GM12878 (cell line): Measurements from ENCODE around the gene ARMCX4.

ENCODE experiments used
- CBX5 ChIP-seq: sonication (generic); IDR thresholded peaks from 2 replicates; pipeline ENCODE4 v1.6.1; 2016; ENCODE audit warnings: low read depth, moderate library complexity, mild to moderate bottlenecking, inconsistent platforms
- CTCF ChIP-seq, 3 experiments: IDR thresholded peaks in 2 of 3; conservative IDR thresholded peaks in 1 of 3; 2 replicates each; pipeline ENCODE4 v1.5.1; 2011; ENCODE audit warnings: low read depth in 3 of 3, low read length in 3 of 3, mild to moderate bottlenecking in 3 of 3, control low read depth in 2 of 3, moderate library complexity in 2 of 3, inconsistent platforms in 1 of 3, mixed read lengths in 1 of 3; ENCODE audit not compliant: control insufficient read depth in 2 of 3, insufficient read depth in 1 of 3; ENCODE audit errors: extremely low read depth in 1 of 3
- EP300 ChIP-seq, 2 experiments: fragments of 150-350 bp in 1 of 2; IDR thresholded peaks; 2 replicates each; pipeline ENCODE4 v1.6.1; 2011 to 2012; ENCODE audit warnings: low read depth in 2 of 2, low read length in 2 of 2, borderline replicate concordance in 1 of 2, improper control_type of control experiment in 1 of 2, inconsistent platforms in 1 of 2; ENCODE audit not compliant: control insufficient read depth in 1 of 2
- EZH2 ChIP-seq: IDR thresholded peaks from 2 replicates; pipeline ENCODE4 v1.6.1; 2012; ENCODE audit warnings: low read depth, mild to moderate bottlenecking, control low read depth, inconsistent platforms, low read length, borderline replicate concordance; ENCODE audit not compliant: control insufficient read depth
- FOS ChIP-seq: IDR thresholded peaks from 3 replicates; pipeline ENCODE4 v1.6.1; 2011; ENCODE audit warnings: borderline replicate concordance; ENCODE audit not compliant: insufficient read length; ENCODE audit errors: extremely low read depth
- FOXM1 ChIP-seq: IDR thresholded peaks from 2 replicates; pipeline ENCODE4 v1.6.1; 2012; ENCODE audit warnings: low read depth, mild to moderate bottlenecking, inconsistent platforms, low read length, moderate library complexity
- JUND ChIP-seq: IDR thresholded peaks from 2 replicates; pipeline ENCODE4 v1.6.1; 2012; ENCODE audit warnings: low read depth, mild to moderate bottlenecking, low read length, improper control_type of control experiment, moderate library complexity
- POLR2A ChIP-seq: IDR thresholded peaks from 2 replicates; pipeline ENCODE4 v1.6.1; 2011; ENCODE audit warnings: low read depth, mild to moderate bottlenecking, low read length
- POU2F2 ChIP-seq: IDR thresholded peaks from 3 replicates; pipeline ENCODE4 v1.6.1; 2011; ENCODE audit warnings: low read depth, mild to moderate bottlenecking, low read length, borderline replicate concordance
- RCOR1 ChIP-seq: conservative IDR thresholded peaks from 2 replicates; pipeline ENCODE4 v1.6.1; 2012; ENCODE audit warnings: low read depth, low read length, improper control_type of control experiment
- RELA ChIP-seq: fragments of 450-650 bp; IDR thresholded peaks from 2 replicates; pipeline ENCODE4 v1.8.0; 2014; ENCODE audit warnings: borderline replicate concordance; ENCODE audit not compliant: partially characterized antibody
- SP1 ChIP-seq: IDR thresholded peaks from one replicate; pipeline ENCODE4 v1.6.1; 2011; ENCODE audit warnings: low read depth, low read length
- TCF12 ChIP-seq: IDR thresholded peaks from 2 replicates; pipeline ENCODE4 v1.6.1; 2011; ENCODE audit warnings: low read depth, mild to moderate bottlenecking, low read length
- TF ChIP-seq, protein P1 (sequence below): IDR thresholded peaks from 2 replicates; pipeline ENCODE4 v1.6.1; 2011; ENCODE audit warnings: low read depth, low read length, improper control_type of control experiment, borderline replicate concordance

DNA sequence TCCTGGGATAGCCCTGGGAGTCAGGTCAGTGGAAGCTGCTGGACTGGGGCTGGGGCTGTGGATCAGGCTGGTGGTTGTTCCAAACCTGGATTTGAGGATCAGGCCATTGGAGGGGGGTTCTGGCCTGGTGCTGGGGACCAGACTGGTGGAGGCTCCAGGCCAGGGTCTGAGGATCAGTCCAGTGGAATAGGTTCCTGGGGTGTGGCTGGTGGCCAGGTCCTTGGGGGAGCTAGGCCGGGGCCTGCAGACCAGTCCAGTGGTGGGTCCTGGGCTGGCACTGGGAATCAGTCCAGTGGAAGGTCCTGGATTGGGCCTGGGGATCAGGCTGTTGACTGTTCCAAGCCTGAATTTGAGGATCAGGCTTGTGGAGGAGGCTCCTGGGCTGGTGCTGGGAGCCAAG is 8.0 kb downstream of the ARMCX4 start:
- no peak for TF ChIP-seq POLR2A
- TF ChIP-seq CTCF (IDR thresholded peaks at IDR 0.05 in 2 of 3, conservative IDR thresholded peaks at IDR 0.05 in 1 of 3; ENCODE audit: control insufficient read depth in 2 of 3, extremely low read depth in 1 of 3, insufficient read depth in 1 of 3, low read depth in 3 of 3, low read length in 3 of 3): no peak
- TF ChIP-seq SP1: no peak
- TF ChIP-seq CBX5: no peak
- no peak for TF ChIP-seq RCOR1
- TF ChIP-seq FOS: no peak
- TF ChIP-seq EZH2: no peak
- TF ChIP-seq FOXM1: no peak
- TF ChIP-seq POU2F2: no peak
- TF ChIP-seq JUND: no peak
- TF ChIP-seq, protein P1, sequence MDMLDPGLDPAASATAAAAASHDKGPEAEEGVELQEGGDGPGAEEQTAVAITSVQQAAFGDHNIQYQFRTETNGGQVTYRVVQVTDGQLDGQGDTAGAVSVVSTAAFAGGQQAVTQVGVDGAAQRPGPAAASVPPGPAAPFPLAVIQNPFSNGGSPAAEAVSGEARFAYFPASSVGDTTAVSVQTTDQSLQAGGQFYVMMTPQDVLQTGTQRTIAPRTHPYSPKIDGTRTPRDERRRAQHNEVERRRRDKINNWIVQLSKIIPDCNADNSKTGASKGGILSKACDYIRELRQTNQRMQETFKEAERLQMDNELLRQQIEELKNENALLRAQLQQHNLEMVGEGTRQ: no peak
- no peak for TF ChIP-seq EP300 (IDR thresholded peaks at IDR 0.05; ENCODE audit: borderline replicate concordance in 1 of 2, control insufficient read depth in 1 of 2, low read depth in 2 of 2, low read length in 2 of 2)
- TF ChIP-seq RELA: no peak
- TF ChIP-seq TCF12: no peak
